GM12878 (cell line): ENCODE measurements around the gene NHLRC4. TPM values are rescaled to one million over a fixed set of nuclear protein-coding genes. Genes with fewer than 3 reads are reported as not detected.

Experiments
- ATAC-seq: fragments of 200-7000 bp; cut with Tn5 transposase; 3 replicates; pipeline ENCODE4 v1.9.1; 2020; ENCODE audit warnings: mild to moderate bottlenecking, moderate library complexity
- BruUV-seq: library from RNA; stranded (reverse); fragments of 400-500 nt; replicated peaks from 2 replicates; lab custom pipeline; 2021; lab: Mats Ljungman, UMichigan
- CTCF ChIA-PET: fragments of 300-600 bp; sonication (Branson Sonifier 250); formaldehyde crosslinking; extraction: SDS; loops from one replicate; lab custom pipeline; 2021; ENCODE audit warnings: inconsistent platforms; lab: Yijun Ruan, JAX
- POLR2A ChIA-PET: fragments of 350-600 bp; formaldehyde crosslinking; extraction: SDS; loops from one replicate; lab custom pipeline; 2021; ENCODE audit warnings: inconsistent platforms; lab: Charles Lee
- RAD21 ChIA-PET: fragments of 300-600 bp; sonication (Branson Sonifier 250); formaldehyde crosslinking; loops from one replicate; lab custom pipeline; 2023; ENCODE audit warnings: antibody characterized with exemption; ENCODE audit not compliant: unreplicated experiment; lab: Charles Lee
- SMC1A ChIA-PET: fragments of 300-600 bp; sonication (Branson Sonifier 250); formaldehyde crosslinking; loops from one replicate; lab custom pipeline; 2023; ENCODE audit not compliant: unreplicated experiment, uncharacterized antibody; lab: Charles Lee
- DNase-seq: peaks from one replicate; pipeline ENCODE4 v3.0.0-alpha.2; 2011; ENCODE audit warnings: low read depth, low spot score
- FAIRE-seq: peaks from 3 replicates; lab custom pipeline; 2011; peaks lifted over from hg19 to GRCh38; lab: Jason Lieb, UNC
- H2AFZ ChIP-seq: 2 replicates; pipeline ENCODE4 v1.6.0; 2011; ENCODE audit warnings: low read depth, low read length, control low read depth; ENCODE audit not compliant: control insufficient read depth
- H3K27ac ChIP-seq: 2 replicates; pipeline ENCODE4 v1.5.1; 2011; ENCODE audit warnings: control low read depth; ENCODE audit not compliant: control insufficient read depth, insufficient read depth
- H3K27me3 ChIP-seq, 2 experiments: replicated peaks in 1 of 2; 2 replicates each; pipeline versions ENCODE4 v1.6.0 to v1.6.1; 2011; ENCODE audit warnings: low read length in 1 of 2; ENCODE audit not compliant: control insufficient read depth in 2 of 2, insufficient read depth in 2 of 2
- H3K36me3 ChIP-seq, 2 experiments: 2 replicates each; pipeline ENCODE4 v1.5.1; 2011; ENCODE audit warnings: low read length in 1 of 2; ENCODE audit not compliant: control insufficient read depth in 2 of 2, insufficient read depth in 2 of 2
- H3K4me1 ChIP-seq: 2 replicates; pipeline ENCODE4 v1.6.1; 2011; ENCODE audit warnings: mild to moderate bottlenecking, low read length, moderate library complexity, mixed read lengths; ENCODE audit not compliant: control insufficient read depth, insufficient read depth
- H3K4me2 ChIP-seq: 2 replicates; pipeline ENCODE4 v1.6.0; 2011; ENCODE audit warnings: control low read depth; ENCODE audit not compliant: control insufficient read depth, insufficient read depth
- H3K4me3 ChIP-seq: fragments of 200-600 bp; sonication (generic); 2 replicates; pipeline ENCODE4 v1.5.1; 2016
- H3K79me2 ChIP-seq: 2 replicates; pipeline ENCODE4 v1.6.0; 2011; ENCODE audit warnings: low read length; ENCODE audit not compliant: control insufficient read depth, insufficient read depth
- H3K9ac ChIP-seq: 2 replicates; pipeline ENCODE4 v1.8.0; 2011; ENCODE audit warnings: low read length, control low read depth, mixed read lengths; ENCODE audit not compliant: control insufficient read depth, insufficient read depth
- H3K9me3 ChIP-seq: replicated peaks from 3 replicates; pipeline ENCODE4 v1.5.1; 2011; ENCODE audit warnings: mild to moderate bottlenecking, low read length; ENCODE audit not compliant: control insufficient read depth, insufficient read depth
- H4K20me1 ChIP-seq: 2 replicates; pipeline ENCODE4 v1.6.0; 2011; ENCODE audit not compliant: control insufficient read depth, insufficient read depth
- CEBPZ ChIP-seq: fragments of 150-350 bp; IDR thresholded peaks from 2 replicates; pipeline ENCODE4 v1.6.1; 2016; ENCODE audit warnings: low read depth, low read length
- CTCF ChIP-seq, 3 experiments: IDR thresholded peaks in 2 of 3; conservative IDR thresholded peaks in 1 of 3; 2 replicates each; pipeline ENCODE4 v1.5.1; 2011; ENCODE audit warnings: low read depth in 3 of 3, low read length in 3 of 3, mild to moderate bottlenecking in 3 of 3, control low read depth in 2 of 3, moderate library complexity in 2 of 3, inconsistent platforms in 1 of 3, mixed read lengths in 1 of 3; ENCODE audit not compliant: control insufficient read depth in 2 of 3, insufficient read depth in 1 of 3; ENCODE audit errors: extremely low read depth in 1 of 3
- EP300 ChIP-seq, 2 experiments: fragments of 150-350 bp in 1 of 2; IDR thresholded peaks; 2 replicates each; pipeline ENCODE4 v1.6.1; 2011 to 2012; ENCODE audit warnings: low read depth in 2 of 2, low read length in 2 of 2, borderline replicate concordance in 1 of 2, improper control_type of control experiment in 1 of 2, inconsistent platforms in 1 of 2; ENCODE audit not compliant: control insufficient read depth in 1 of 2
- ESRRA ChIP-seq: IDR thresholded peaks from 2 replicates; pipeline ENCODE4 v1.6.1; 2012; ENCODE audit warnings: mild to moderate bottlenecking, low read length, improper control_type of control experiment
- GATAD2B ChIP-seq: fragments of 450-650 bp; conservative IDR thresholded peaks from 2 replicates; pipeline ENCODE4 v1.6.1; 2017; ENCODE audit warnings: low read depth, mild to moderate bottlenecking, moderate library complexity
- NR2F1 ChIP-seq: fragments of 450-650 bp; conservative IDR thresholded peaks from 2 replicates; pipeline ENCODE4 v1.6.1; 2017; ENCODE audit warnings: mild to moderate bottlenecking
- RB1 ChIP-seq: fragments of 450-650 bp; formaldehyde crosslinking; IDR thresholded peaks from 2 replicates; pipeline ENCODE4 v1.6.1; 2017; ENCODE audit warnings: mild to moderate bottlenecking, borderline replicate concordance
- SMARCA5 ChIP-seq: fragments of 450-650 bp; IDR thresholded peaks from 2 replicates; pipeline ENCODE4 v1.6.1; 2017; ENCODE audit warnings: mild to moderate bottlenecking
- SREBF2 ChIP-seq: IDR thresholded peaks from 2 replicates; pipeline ENCODE4 v1.6.1; 2012; ENCODE audit warnings: mild to moderate bottlenecking, low read length
- WRNIP1 ChIP-seq: IDR thresholded peaks from 2 replicates; pipeline ENCODE4 v1.6.1; 2011; ENCODE audit warnings: low read depth, low read length, improper control_type of control experiment, borderline replicate concordance
- ZBTB11 ChIP-seq: fragments of 450-650 bp; formaldehyde crosslinking; IDR thresholded peaks from 2 replicates; pipeline ENCODE4 v1.5.0; 2022; ENCODE audit warnings: mild to moderate bottlenecking, missing genetic modification characterization
- ZNF207 ChIP-seq: fragments of 450-650 bp; IDR thresholded peaks from 2 replicates; pipeline ENCODE4 v1.6.1; 2014; ENCODE audit warnings: antibody characterized with exemption, mild to moderate bottlenecking, borderline replicate concordance
- WGBS: methylation state at CpG from one replicate; pipeline ENCODE4 v1.1.6; 2016; ENCODE audit warnings: low lambda C conversion rate; ENCODE audit not compliant: insufficient replicate concordance, insufficient coverage; ENCODE audit errors: missing lambda C conversion rate; 5-methylcytosine and 5-hydroxymethylcytosine counted together
- in situ Hi-C: fragments of 300-500 bp; cut with MboI; formaldehyde crosslinking; loops from 9 replicates; pipeline ENCODE4 v1.14.3; 2018; ENCODE audit warnings: mixed read lengths
- intact Hi-C: fragments of 100-400 bp; cut with micrococcal nuclease; formaldehyde crosslinking; loops from one replicate; pipeline ENCODE4 v1.14.2; 2022; ENCODE audit not compliant: unreplicated experiment
- polyA plus RNA-seq, 11 experiments: library from polyadenylated mRNA; depleted of rRNA in 4 of 11; unstranded in 6 of 11; stranded (reverse) in 5 of 11; fragments of >200 nt; fragmentation: Nextera tagmentation in 4 of 11; fragmentation: Illumina TruSeq in 1 of 11; extraction: Ambion mirVana in 4 of 11; extraction: Trizol in 1 of 11; gene quantifications; 1 replicate in 1 of 11; 2 replicates in 10 of 11; pipeline versions ENCODE4 v1.2.1 to v1.2.3, GENCODE V29; 2011 to 2016; ENCODE audit warnings: inconsistent platforms in 2 of 11, missing spikeins in 2 of 11, low read depth in 1 of 11
- total RNA-seq, 4 experiments: library from RNA; depleted of rRNA in 3 of 4; stranded (reverse); fragments of >200 nt in 3 of 4; fragmentation: Illumina TruSeq in 1 of 4; extraction: Trizol in 1 of 4; gene quantifications; 2 replicates each; pipeline versions ENCODE4 v1.2.1 to v1.2.3, GENCODE V29; 2013 to 2021

The NHLRC4 gene
- total and polyA plus RNA-seq, 10 of the 15 experiments (the other 5 are each of a cell fraction or from before 2014, with no cell fraction given) = 0.07 to 1.1 (median 0.57) TPM; not detected in 3

GRCh38 chr16:580141-580945 lies 13.5 kb downstream of the NHLRC4 start:
- CTCF ChIA-PET = interaction anchor here (2.0 kb wide), 1 partner anchor 29 kb away, joined by 4 read pairs; no protein-coding TSS in a partner anchor
- Histone ChIP-seq H3K79me2 (no peaks in the 10 kb centered on the region), H3K9ac (no peak overlapping the region), H3K36me3 (no peaks in the 10 kb centered on the region; a peak in 1 of 4 replicates), H3K27ac (no peak overlapping the region), H3K9me3 (no peaks in the 10 kb centered on the region), H3K4me1 (no peaks in the 10 kb centered on the region), H4K20me1 (no peaks in the 10 kb centered on the region), H3K27me3 (no peaks in the 10 kb centered on the region), H2AFZ (no peak overlapping the region), H3K4me2 (no peak overlapping the region), H3K4me3 (no peak overlapping the region)
- RAD21 ChIA-PET = no interaction called here
- WGBS = 89% methylated on average over 24 of the region's 27 CpGs
- no peak for ATAC-seq
- DNase-seq = no peak
- intact Hi-C loops (no loop called here), in situ Hi-C loops (no loop called here)
- POLR2A ChIA-PET = no interaction called here
- no TSS peak for BruUV-seq
- no peak for FAIRE-seq
- SMC1A ChIA-PET = no interaction called here
- TF ChIP-seq CEBPZ = no peak
- TF ChIP-seq SREBF2 = no peak
- no peak for TF ChIP-seq NR2F1
- no peak for TF ChIP-seq WRNIP1
- no peak for TF ChIP-seq GATAD2B
- TF ChIP-seq ZNF207 = no peak
- TF ChIP-seq EP300 (IDR thresholded peaks at IDR 0.05; ENCODE audit: borderline replicate concordance in 1 of 2, control insufficient read depth in 1 of 2, low read depth in 2 of 2, low read length in 2 of 2) = no peak
- no peak for TF ChIP-seq CTCF (IDR thresholded peaks at IDR 0.05 in 2 of 3, conservative IDR thresholded peaks at IDR 0.05 in 1 of 3; ENCODE audit: control insufficient read depth in 2 of 3, extremely low read depth in 1 of 3, insufficient read depth in 1 of 3, low read depth in 3 of 3, low read length in 3 of 3)
- TF ChIP-seq ESRRA = no peak
- no peak for TF ChIP-seq SMARCA5
- TF ChIP-seq ZBTB11 (CRISPR knock-in tag) = no peak
- TF ChIP-seq RB1 = no peak
